Measurements from ENCODE around the gene ANXA11.
"Not testable (repeated sequence)": the region's sequence is repeated elsewhere in the genome, so short reads cannot be mapped to it uniquely, and the experiment has no call there.

GRCh38 chr10:80236457-80236856 is 31.1 kb upstream of the ANXA11 start:
- not testable (repeated sequence) for TF ChIP-seq CTCF, POLR2AphosphoS5, POLR2A (IDR thresholded peaks at IDR 0.05)

All from breast epithelium (tissue), 3 donors.